Fibroblast of lung (primary cell): ENCODE data around the gene C16orf87. TPM values are rescaled to one million over a fixed set of nuclear protein-coding genes. Genes with fewer than 3 reads are reported as not detected.

ENCODE experiments used
- DNase-seq, 2 donors: peaks; one replicate each; pipeline versions ENCODE4 v3.0.0 to v3.0.0-alpha.2; 2010; ENCODE audit warnings: low read depth in 2 of 2
- H2AFZ ChIP-seq: 2 replicates; pipeline ENCODE4 v1.5.1; 2012; ENCODE audit warnings: low read length, control low read depth, inconsistent platforms
- H3K27ac ChIP-seq: 2 replicates; pipeline ENCODE4 v1.5.1; 2011; ENCODE audit warnings: low read length, control low read depth; ENCODE audit not compliant: insufficient read depth
- H3K27me3 ChIP-seq: 2 replicates; pipeline ENCODE4 v1.5.1; 2011; ENCODE audit warnings: mild to moderate bottlenecking, low read length; ENCODE audit not compliant: control insufficient read depth, insufficient read depth
- H3K36me3 ChIP-seq: 2 replicates; pipeline ENCODE4 v1.5.1; 2011; ENCODE audit warnings: low read length; ENCODE audit not compliant: control insufficient read depth, insufficient read depth
- H3K4me1 ChIP-seq: 2 replicates; pipeline ENCODE4 v1.5.1; 2011; ENCODE audit warnings: low read length; ENCODE audit not compliant: control insufficient read depth, insufficient read depth; ENCODE audit errors: extremely low read depth
- H3K4me2 ChIP-seq: 2 replicates; pipeline ENCODE4 v1.5.1; 2011; ENCODE audit warnings: low read length, control low read depth; ENCODE audit not compliant: insufficient read depth; ENCODE audit errors: extremely low read depth
- H3K4me3 ChIP-seq, 4 experiments: fragments of 200-600 bp in 1 of 4; sonication (generic) in 1 of 4; replicated peaks in 1 of 4; 2 replicates each; pipeline ENCODE4 v1.5.1; 2011 to 2016; ENCODE audit warnings: low read length in 4 of 4, low read depth in 3 of 4, mild to moderate bottlenecking in 3 of 4, control low read depth in 2 of 4, inconsistent platforms in 1 of 4, mixed read lengths in 1 of 4; ENCODE audit not compliant: insufficient read depth in 1 of 4; ENCODE audit errors: control extremely low read depth in 1 of 4
- H3K79me2 ChIP-seq: 2 replicates; pipeline ENCODE4 v1.5.1; 2012; ENCODE audit warnings: mild to moderate bottlenecking, low read length, inconsistent platforms; ENCODE audit not compliant: control insufficient read depth, insufficient read depth
- H3K9ac ChIP-seq: 2 replicates; pipeline ENCODE4 v1.5.1; 2011; ENCODE audit warnings: mild to moderate bottlenecking, low read length, control low read depth; ENCODE audit not compliant: insufficient read depth
- H3K9me3 ChIP-seq: 2 replicates; pipeline ENCODE4 v1.5.1; 2012; ENCODE audit warnings: low read depth, low read length; ENCODE audit not compliant: control insufficient read depth, insufficient read depth
- H4K20me1 ChIP-seq: 2 replicates; pipeline ENCODE4 v1.5.1; 2011; ENCODE audit warnings: low read length; ENCODE audit not compliant: control insufficient read depth, insufficient read depth; ENCODE audit errors: extremely low read depth
- EZH2 ChIP-seq: IDR thresholded peaks from 2 replicates; pipeline ENCODE4 v1.5.1; 2012; ENCODE audit warnings: low read length, control low read depth, mild to moderate bottlenecking; ENCODE audit errors: missing control alignments
- polyA plus RNA-seq, 2 donors: library from polyadenylated mRNA; depleted of rRNA in 1 of 2; stranded (reverse) in 1 of 2; unstranded in 1 of 2; fragments of >200 nt; gene quantifications; 2 replicates each; pipeline ENCODE4 v1.2.1, GENCODE V29; 2011 to 2012; ENCODE audit warnings: missing spikeins in 1 of 2
- total RNA-seq: library from RNA; depleted of rRNA; stranded (reverse); fragments of >200 nt; gene quantifications from 2 replicates; pipeline ENCODE4 v1.2.1, GENCODE V29; 2014
- TF ChIP-seq, protein P1 (sequence below), 2 donors: IDR thresholded peaks in 1 of 2; conservative IDR thresholded peaks in 1 of 2; 1 replicate in 1 of 2; 2 replicates in 1 of 2; pipeline ENCODE4 v1.5.1; 2011 to 2012; ENCODE audit warnings: low read length in 2 of 2, control low read depth in 1 of 2, inconsistent platforms in 1 of 2, low read depth in 1 of 2, mild to moderate bottlenecking in 1 of 2

Gene C16orf87
- total and polyA plus RNA-seq, 2 donors (not counting 1 experiment from before 2014, with no cell fraction given) = 11.6 to 12.1 TPM

DNA sequence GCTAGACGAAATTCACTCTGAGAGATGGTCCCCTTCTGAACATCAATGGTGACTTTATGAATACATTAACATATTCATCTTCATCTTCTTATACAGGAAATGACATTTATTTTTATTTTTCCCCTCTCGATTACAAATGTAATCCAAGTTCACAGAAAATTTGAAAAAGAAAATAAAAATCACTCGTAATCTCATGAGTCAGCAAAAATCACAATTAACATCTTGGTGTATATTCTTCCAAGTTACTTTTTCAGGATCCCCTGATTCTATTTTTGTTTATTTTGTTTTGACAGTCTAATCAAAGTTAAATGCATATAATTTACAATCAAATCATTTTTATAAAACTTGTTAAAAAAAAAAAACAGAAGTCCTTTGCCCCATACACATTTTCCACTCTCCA is 27.6 kb downstream of the C16orf87 start:
- Histone ChIP-seq H3K9me3 (no peaks in the 10 kb centered on the region), H3K4me1 (no peaks in the 10 kb centered on the region), H3K36me3 (no peaks in the 10 kb centered on the region), H3K9ac (no peak overlapping the region), H3K27me3 (no peaks in the 10 kb centered on the region), H3K4me3 (no peak overlapping the region), H3K27ac (no peak overlapping the region), H3K4me2 (no peak overlapping the region), H3K79me2 (no peaks in the 10 kb centered on the region), H2AFZ (no peak overlapping the region), H4K20me1 (no peaks in the 10 kb centered on the region)
- TF ChIP-seq, protein P1, sequence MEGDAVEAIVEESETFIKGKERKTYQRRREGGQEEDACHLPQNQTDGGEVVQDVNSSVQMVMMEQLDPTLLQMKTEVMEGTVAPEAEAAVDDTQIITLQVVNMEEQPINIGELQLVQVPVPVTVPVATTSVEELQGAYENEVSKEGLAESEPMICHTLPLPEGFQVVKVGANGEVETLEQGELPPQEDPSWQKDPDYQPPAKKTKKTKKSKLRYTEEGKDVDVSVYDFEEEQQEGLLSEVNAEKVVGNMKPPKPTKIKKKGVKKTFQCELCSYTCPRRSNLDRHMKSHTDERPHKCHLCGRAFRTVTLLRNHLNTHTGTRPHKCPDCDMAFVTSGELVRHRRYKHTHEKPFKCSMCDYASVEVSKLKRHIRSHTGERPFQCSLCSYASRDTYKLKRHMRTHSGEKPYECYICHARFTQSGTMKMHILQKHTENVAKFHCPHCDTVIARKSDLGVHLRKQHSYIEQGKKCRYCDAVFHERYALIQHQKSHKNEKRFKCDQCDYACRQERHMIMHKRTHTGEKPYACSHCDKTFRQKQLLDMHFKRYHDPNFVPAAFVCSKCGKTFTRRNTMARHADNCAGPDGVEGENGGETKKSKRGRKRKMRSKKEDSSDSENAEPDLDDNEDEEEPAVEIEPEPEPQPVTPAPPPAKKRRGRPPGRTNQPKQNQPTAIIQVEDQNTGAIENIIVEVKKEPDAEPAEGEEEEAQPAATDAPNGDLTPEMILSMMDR (conservative IDR thresholded peaks at IDR 0.05 in 1 of 2, IDR thresholded peaks at IDR 0.05 in 1 of 2; ENCODE audit: low read depth in 1 of 2, low read length in 2 of 2) = no peak
- TF ChIP-seq EZH2 = no peak
- no peak for DNase-seq

GRCh38 chr16:46801428-46802049 is 29.4 kb downstream of the C16orf87 start:
- peak in 1 of 2 donors; percentile 43 for DNase-seq

DNA sequence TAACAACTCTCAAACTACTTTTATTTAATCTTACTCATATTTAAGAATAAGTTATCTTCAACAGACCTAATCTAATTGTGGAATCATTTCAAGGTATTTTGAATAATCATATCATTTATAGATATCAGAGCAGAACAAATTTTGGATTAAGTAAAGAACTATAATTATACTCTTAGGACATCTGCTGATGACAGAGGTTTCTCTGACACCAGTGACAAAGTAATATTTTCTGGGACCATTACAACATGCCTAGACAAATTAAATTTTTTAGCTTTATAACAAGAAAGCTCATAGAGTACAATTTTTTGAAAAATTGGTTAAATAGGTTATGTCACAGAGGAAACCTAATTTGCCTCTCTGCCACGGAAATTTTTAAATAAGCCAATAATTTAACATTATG is 30.5 kb downstream of the C16orf87 start:
- Histone ChIP-seq H3K27ac (no peak overlapping the region), H3K4me3 (no peak overlapping the region), H3K9ac (no peak overlapping the region), H3K4me2 (no peak overlapping the region), H3K27me3 (no peaks in the 10 kb centered on the region), H3K4me1 (no peaks in the 10 kb centered on the region), H3K79me2 (no peaks in the 10 kb centered on the region), H2AFZ (no peak overlapping the region), H3K36me3 (no peaks in the 10 kb centered on the region), H4K20me1 (no peaks in the 10 kb centered on the region), H3K9me3 (no peaks in the 10 kb centered on the region)
- TF ChIP-seq, protein P1 (conservative IDR thresholded peaks at IDR 0.05 in 1 of 2, IDR thresholded peaks at IDR 0.05 in 1 of 2; ENCODE audit: low read depth in 1 of 2, low read length in 2 of 2) = no peak
- TF ChIP-seq EZH2 = no peak
- no peak for DNase-seq

More at GRCh38 chr16:46801428-46802049, 29.4 kb downstream of the C16orf87 start:
- Histone ChIP-seq H3K9ac (no peak overlapping the region), H3K4me2 (no peak overlapping the region), H3K79me2 (no peaks in the 10 kb centered on the region), H3K4me1 (no peaks in the 10 kb centered on the region), H2AFZ (no peak overlapping the region), H3K4me3 (no peak overlapping the region), H3K27me3 (no peaks in the 10 kb centered on the region), H3K27ac (no peak overlapping the region), H4K20me1 (no peaks in the 10 kb centered on the region), H3K36me3 (no peaks in the 10 kb centered on the region), H3K9me3 (no peaks in the 10 kb centered on the region)
- TF ChIP-seq, protein P1 (conservative IDR thresholded peaks at IDR 0.05 in 1 of 2, IDR thresholded peaks at IDR 0.05 in 1 of 2; ENCODE audit: low read depth in 1 of 2, low read length in 2 of 2) = peak; percentile 27 to 47
- TF ChIP-seq EZH2 = no peak
